Occipital lobe (tissue), 2 donors: ENCODE measurements around the gene METTL2B. TPM values are rescaled to one million over a fixed set of nuclear protein-coding genes. Genes with fewer than 3 reads are reported as not detected.
A peak's percentile ranks its signal among the peaks of the same experiment; 100 is the strongest.
"Not testable (repeated sequence)": the region's sequence is repeated elsewhere in the genome, so short reads cannot be mapped to it uniquely, and the experiment has no call there.

Source experiments
- DNase-seq: peaks from one replicate; lab custom pipeline; 2025; lab: John Stamatoyannopoulos, UW
- total RNA-seq: library from RNA; depleted of rRNA; stranded (reverse); fragments of >200 nt; gene quantifications from one replicate; pipeline ENCODE4 v1.2.3, GENCODE V29; 2014

The METTL2B gene
- total RNA-seq, 1 donor from 2014 or later, result 33.1 TPM

- DNase-seq, result no peak
Measured at GRCh38 chr7:128454808-128455542, 21.6 kb upstream of the METTL2B start.

- DNase-seq, result peak; percentile 88
Measured at GRCh38 chr7:128455543-128456254, 20.8 kb upstream of the METTL2B start, which contains the start of gene HILPDA. Gene HILPDA (plus strand): TSS chr7:128455878. CDS start chr7:128457269, 1,391 bp downstream.

GRCh38 chr7:128456255-128456725 lies 20.3 kb upstream of the METTL2B start:
- no peak for DNase-seq

GRCh38 chr7:128457385-128457784 lies 19.2 kb upstream of the METTL2B start:
- not testable (repeated sequence) for DNase-seq

GRCh38 chr7:128458956-128459355 lies 17.6 kb upstream of the METTL2B start:
- DNase-seq, result no peak

- peak; percentile 44 for DNase-seq
Measured at GRCh38 chr7:128459394-128459878, 17.1 kb upstream of the METTL2B start.

- DNase-seq, result no peak
Measured at GRCh38 chr7:128462460-128462859, 14.1 kb upstream of the METTL2B start.

GRCh38 chr7:128463345-128463744 lies 13.2 kb upstream of the METTL2B start:
- not testable (repeated sequence) for DNase-seq

- not testable (repeated sequence) for DNase-seq
Measured at GRCh38 chr7:128463933-128464332, 12.6 kb upstream of the METTL2B start.

- DNase-seq, result not testable (repeated sequence)
Measured at GRCh38 chr7:128466871-128467270, 9.7 kb upstream of the METTL2B start.

- DNase-seq, result not testable (repeated sequence)
Measured at GRCh38 chr7:128477336-128477690, 765 bp downstream of the METTL2B start.

GRCh38 chr7:128479082-128479481 lies 2.5 kb downstream of the METTL2B start:
- not testable (repeated sequence) for DNase-seq

- DNase-seq, result not testable (repeated sequence)
Measured at GRCh38 chr7:128488134-128488533, 11.6 kb downstream of the METTL2B start.

- no peak for DNase-seq
Measured at GRCh38 chr7:128497405-128497804, 20.9 kb downstream of the METTL2B start.

- DNase-seq, result not testable (repeated sequence)
Measured at GRCh38 chr7:128505416-128505815, 28.9 kb downstream of the METTL2B start.

- not testable (repeated sequence) for DNase-seq
Measured at GRCh38 chr7:128506819-128507218, 30.3 kb downstream of the METTL2B start.

GRCh38 chr7:128507321-128507993 lies 30.9 kb downstream of the METTL2B start:
- DNase-seq, result not testable (repeated sequence)

GRCh38 chr7:128511692-128512091 lies 35.1 kb downstream of the METTL2B start:
- DNase-seq, result not testable (repeated sequence)

GRCh38 chr7:128515232-128515631 lies 38.7 kb downstream of the METTL2B start:
- DNase-seq, result not testable (repeated sequence)

GRCh38 chr7:128517023-128517422 lies 40.5 kb downstream of the METTL2B start:
- DNase-seq, result not testable (repeated sequence)

- peak; percentile 67 for DNase-seq
Measured at GRCh38 chr7:128523226-128523931, 46.8 kb downstream of the METTL2B start.
